Measurements from ENCODE around the gene INAVA. TPM values are rescaled to one million over a fixed set of nuclear protein-coding genes. Genes with fewer than 3 reads are reported as not detected.

INAVA gene
- total RNA-seq, 2 donors from 2014 or later, result 59.5 to 61.5 TPM

- no peak for TF ChIP-seq CTCF (conservative IDR thresholded peaks at IDR 0.05)
- Mint-ChIP-seq H3K27me3 (ENCODE audit: insufficient read depth) (no peaks in the 10 kb centered on the region), H3K4me3 (no peak overlapping the region), H3K4me1 (peaks cover 15% of the 10 kb centered on the region), H3K27ac (no peak overlapping the region), H3K36me3 (ENCODE audit: low read depth) (peaks cover 5% of the 10 kb centered on the region), H3K9me3 (peaks cover 29% of the 10 kb centered on the region)
- Histone ChIP-seq H3K27me3 (ENCODE audit: control insufficient read depth, insufficient read depth, low read length, poor library complexity, severe bottlenecking) (no peaks in the 10 kb centered on the region), H3K4me1 (ENCODE audit: control insufficient read depth, insufficient read depth, low read length) (peaks cover 4% of the 10 kb centered on the region), H3K9ac (ENCODE audit: extremely low read depth, low read length, poor library complexity, severe bottlenecking) (no peak overlapping the region), H3K4me3 (ENCODE audit: low read length) (no peak overlapping the region), H3K9me3 (ENCODE audit: control insufficient read depth, low read length) (peaks cover 12% of the 10 kb centered on the region), H3K36me3 (ENCODE audit: control insufficient read depth, insufficient read depth, low read length) (no peaks in the 10 kb centered on the region), H3K27ac (ENCODE audit: low read depth, low read length) (no peak overlapping the region)
- WGBS, 2 experiments (ENCODE audit: insufficient coverage in 1 of 2, insufficient read length in 1 of 2), result 94 to 95% methylated on average over 7 to 8 of the region's 8 CpGs
- no peak for DNase-seq
Observed at GRCh38 chr1:200949626-200950025, 54.9 kb downstream of the INAVA start.

- Mint-ChIP-seq H3K36me3 (ENCODE audit: low read depth) (peaks cover 5% of the 10 kb centered on the region), H3K4me1 (peaks cover 15% of the 10 kb centered on the region), H3K9me3 (peaks cover 24% of the 10 kb centered on the region), H3K27ac (no peak overlapping the region), H3K27me3 (ENCODE audit: insufficient read depth) (no peaks in the 10 kb centered on the region), H3K4me3 (no peak overlapping the region)
- no peak for TF ChIP-seq CTCF (conservative IDR thresholded peaks at IDR 0.05)
- WGBS, 2 experiments (ENCODE audit: insufficient coverage in 1 of 2, insufficient read length in 1 of 2), result 83 to 93% methylated on average over 2 of the region's 2 CpGs
- Histone ChIP-seq H3K4me1 (ENCODE audit: control insufficient read depth, insufficient read depth, low read length) (peaks cover 4% of the 10 kb centered on the region), H3K9ac (ENCODE audit: extremely low read depth, low read length, poor library complexity, severe bottlenecking) (no peak overlapping the region), H3K36me3 (ENCODE audit: control insufficient read depth, insufficient read depth, low read length) (no peaks in the 10 kb centered on the region), H3K27ac (ENCODE audit: low read depth, low read length) (no peak overlapping the region), H3K27me3 (ENCODE audit: control insufficient read depth, insufficient read depth, low read length, poor library complexity, severe bottlenecking) (no peaks in the 10 kb centered on the region), H3K9me3 (ENCODE audit: control insufficient read depth, low read length) (peaks cover 12% of the 10 kb centered on the region), H3K4me3 (ENCODE audit: low read length) (no peak overlapping the region)
- peak; percentile 13 for DNase-seq
Observed at GRCh38 chr1:200951016-200951415, 56.3 kb downstream of the INAVA start.

GRCh38 chr1:200954434-200954833, 59.7 kb downstream of the INAVA start:
- Histone ChIP-seq H3K27ac (ENCODE audit: low read depth, low read length) (no peak overlapping the region), H3K4me1 (ENCODE audit: control insufficient read depth, insufficient read depth, low read length) (peaks cover 4% of the 10 kb centered on the region), H3K9me3 (ENCODE audit: control insufficient read depth, low read length) (no peaks in the 10 kb centered on the region), H3K9ac (ENCODE audit: extremely low read depth, low read length, poor library complexity, severe bottlenecking) (no peak overlapping the region), H3K36me3 (ENCODE audit: control insufficient read depth, insufficient read depth, low read length) (no peaks in the 10 kb centered on the region), H3K4me3 (ENCODE audit: low read length) (no peak overlapping the region), H3K27me3 (ENCODE audit: control insufficient read depth, insufficient read depth, low read length, poor library complexity, severe bottlenecking) (no peaks in the 10 kb centered on the region)
- Mint-ChIP-seq H3K27ac (no peak overlapping the region), H3K27me3 (ENCODE audit: insufficient read depth) (no peaks in the 10 kb centered on the region), H3K9me3 (no peaks in the 10 kb centered on the region), H3K4me1 (peaks cover 17% of the 10 kb centered on the region), H3K36me3 (ENCODE audit: low read depth) (no peaks in the 10 kb centered on the region), H3K4me3 (no peak overlapping the region)
- no peak for TF ChIP-seq CTCF (conservative IDR thresholded peaks at IDR 0.05)
- peak; percentile 12 for DNase-seq
- 87 to 94% methylated on average over 3 of the region's 3 CpGs for WGBS, 2 experiments (ENCODE audit: insufficient coverage in 1 of 2, insufficient read length in 1 of 2)

Measured in endodermal cell (in vitro differentiated cells).